ENCODE results near the gene PROCA1. TPM values are rescaled to one million over a fixed set of nuclear protein-coding genes. Genes with fewer than 3 reads are reported as not detected.

PROCA1 gene
- total and polyA plus RNA-seq, 2 of the 13 experiments (the other 11 are each of a cell fraction or from before 2014, with no cell fraction given) = 0.73 to 1.5 TPM

DNA sequence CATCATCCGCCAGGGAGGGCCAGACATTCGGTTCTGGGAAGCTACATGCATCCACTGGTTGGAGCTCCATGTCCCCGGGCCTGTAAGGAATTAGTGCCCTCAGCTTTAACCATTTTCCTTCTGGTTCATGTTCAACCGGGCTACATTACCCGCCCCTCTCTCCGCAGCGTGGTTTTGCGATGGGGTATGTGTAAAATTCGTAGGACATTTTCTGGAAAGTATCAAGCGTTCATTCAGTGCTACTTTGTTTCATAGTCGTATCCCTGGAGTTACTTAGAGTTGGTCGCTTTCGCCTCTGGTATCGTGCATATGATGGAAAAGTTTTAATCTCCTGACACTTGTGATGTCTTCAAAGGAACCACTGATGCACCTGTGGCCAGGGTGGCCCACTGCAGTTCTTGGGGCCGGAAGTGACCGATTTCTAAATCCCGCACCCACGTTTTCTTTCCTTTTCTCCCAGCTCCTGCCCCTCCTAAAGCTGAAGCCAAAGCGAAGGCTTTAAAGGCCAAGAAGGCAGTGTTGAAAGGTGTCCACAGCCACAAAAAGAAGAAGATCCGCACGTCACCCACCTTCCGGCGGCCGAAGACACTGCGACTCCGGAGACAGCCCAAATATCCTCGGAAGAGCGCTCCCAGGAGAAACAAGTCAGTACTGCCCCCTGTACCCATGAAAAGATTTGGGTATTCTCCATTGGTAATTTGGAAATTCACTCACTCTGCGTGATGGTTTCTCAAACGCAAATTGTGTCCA lies 8.7 kb upstream of the PROCA1 start (continued):
- TF ChIP-seq, protein P1, sequence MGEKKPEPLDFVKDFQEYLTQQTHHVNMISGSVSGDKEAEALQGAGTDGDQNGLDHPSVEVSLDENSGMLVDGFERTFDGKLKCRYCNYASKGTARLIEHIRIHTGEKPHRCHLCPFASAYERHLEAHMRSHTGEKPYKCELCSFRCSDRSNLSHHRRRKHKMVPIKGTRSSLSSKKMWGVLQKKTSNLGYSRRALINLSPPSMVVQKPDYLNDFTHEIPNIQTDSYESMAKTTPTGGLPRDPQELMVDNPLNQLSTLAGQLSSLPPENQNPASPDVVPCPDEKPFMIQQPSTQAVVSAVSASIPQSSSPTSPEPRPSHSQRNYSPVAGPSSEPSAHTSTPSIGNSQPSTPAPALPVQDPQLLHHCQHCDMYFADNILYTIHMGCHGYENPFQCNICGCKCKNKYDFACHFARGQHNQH (CRISPR knock-in tag; IDR thresholded peaks at IDR 0.05) = no peak; the same call in 1 of the 2 replicates
- peak; percentile 69; the same call in 1 of the 2 replicates for TF ChIP-seq ZNF737 (CRISPR knock-in tag; IDR thresholded peaks at IDR 0.05; ENCODE audit: borderline replicate concordance)
- TF ChIP-seq DNMT3B (CRISPR knock-in tag; conservative IDR thresholded peaks at IDR 0.05) = 0 out of 2 replicates have a peak, but pooled peaks have one; percentile 10
- no peak for TF ChIP-seq ZFP36L1 (CRISPR knock-in tag; IDR thresholded peaks at IDR 0.05)
- TF ChIP-seq, protein P2, sequence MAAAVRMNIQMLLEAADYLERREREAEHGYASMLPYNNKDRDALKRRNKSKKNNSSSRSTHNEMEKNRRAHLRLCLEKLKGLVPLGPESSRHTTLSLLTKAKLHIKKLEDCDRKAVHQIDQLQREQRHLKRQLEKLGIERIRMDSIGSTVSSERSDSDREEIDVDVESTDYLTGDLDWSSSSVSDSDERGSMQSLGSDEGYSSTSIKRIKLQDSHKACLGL (CRISPR knock-in tag; IDR thresholded peaks at IDR 0.05) = no peak
- 0 out of 2 replicates have a peak, but pooled peaks have one; percentile 0 for TF ChIP-seq YEATS4 (CRISPR knock-in tag; IDR thresholded peaks at IDR 0.05; ENCODE audit: borderline replicate concordance)
- TF ChIP-seq NFATC3 (CRISPR knock-in tag; IDR thresholded peaks at IDR 0.05) = no peak
- no peak; the same call in 1 of the 2 replicates for TF ChIP-seq HNF4A (CRISPR knock-in tag; IDR thresholded peaks at IDR 0.05)
- no peak for TF ChIP-seq RXRB (CRISPR knock-in tag; IDR thresholded peaks at IDR 0.05; ENCODE audit: borderline replicate concordance)
- TF ChIP-seq, protein P3, sequence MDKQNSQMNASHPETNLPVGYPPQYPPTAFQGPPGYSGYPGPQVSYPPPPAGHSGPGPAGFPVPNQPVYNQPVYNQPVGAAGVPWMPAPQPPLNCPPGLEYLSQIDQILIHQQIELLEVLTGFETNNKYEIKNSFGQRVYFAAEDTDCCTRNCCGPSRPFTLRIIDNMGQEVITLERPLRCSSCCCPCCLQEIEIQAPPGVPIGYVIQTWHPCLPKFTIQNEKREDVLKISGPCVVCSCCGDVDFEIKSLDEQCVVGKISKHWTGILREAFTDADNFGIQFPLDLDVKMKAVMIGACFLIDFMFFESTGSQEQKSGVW (CRISPR knock-in tag; IDR thresholded peaks at IDR 0.05; ENCODE audit: borderline replicate concordance) = no peak
- no peak for TF ChIP-seq POLR2AphosphoS2 (IDR thresholded peaks at IDR 0.05; ENCODE audit: low read depth, low read length)
- 0 out of 2 replicates have a peak, but pooled peaks have one; percentile 2 for TF ChIP-seq HOXA5 (CRISPR knock-in tag; IDR thresholded peaks at IDR 0.05)
- TF ChIP-seq, protein P4, sequence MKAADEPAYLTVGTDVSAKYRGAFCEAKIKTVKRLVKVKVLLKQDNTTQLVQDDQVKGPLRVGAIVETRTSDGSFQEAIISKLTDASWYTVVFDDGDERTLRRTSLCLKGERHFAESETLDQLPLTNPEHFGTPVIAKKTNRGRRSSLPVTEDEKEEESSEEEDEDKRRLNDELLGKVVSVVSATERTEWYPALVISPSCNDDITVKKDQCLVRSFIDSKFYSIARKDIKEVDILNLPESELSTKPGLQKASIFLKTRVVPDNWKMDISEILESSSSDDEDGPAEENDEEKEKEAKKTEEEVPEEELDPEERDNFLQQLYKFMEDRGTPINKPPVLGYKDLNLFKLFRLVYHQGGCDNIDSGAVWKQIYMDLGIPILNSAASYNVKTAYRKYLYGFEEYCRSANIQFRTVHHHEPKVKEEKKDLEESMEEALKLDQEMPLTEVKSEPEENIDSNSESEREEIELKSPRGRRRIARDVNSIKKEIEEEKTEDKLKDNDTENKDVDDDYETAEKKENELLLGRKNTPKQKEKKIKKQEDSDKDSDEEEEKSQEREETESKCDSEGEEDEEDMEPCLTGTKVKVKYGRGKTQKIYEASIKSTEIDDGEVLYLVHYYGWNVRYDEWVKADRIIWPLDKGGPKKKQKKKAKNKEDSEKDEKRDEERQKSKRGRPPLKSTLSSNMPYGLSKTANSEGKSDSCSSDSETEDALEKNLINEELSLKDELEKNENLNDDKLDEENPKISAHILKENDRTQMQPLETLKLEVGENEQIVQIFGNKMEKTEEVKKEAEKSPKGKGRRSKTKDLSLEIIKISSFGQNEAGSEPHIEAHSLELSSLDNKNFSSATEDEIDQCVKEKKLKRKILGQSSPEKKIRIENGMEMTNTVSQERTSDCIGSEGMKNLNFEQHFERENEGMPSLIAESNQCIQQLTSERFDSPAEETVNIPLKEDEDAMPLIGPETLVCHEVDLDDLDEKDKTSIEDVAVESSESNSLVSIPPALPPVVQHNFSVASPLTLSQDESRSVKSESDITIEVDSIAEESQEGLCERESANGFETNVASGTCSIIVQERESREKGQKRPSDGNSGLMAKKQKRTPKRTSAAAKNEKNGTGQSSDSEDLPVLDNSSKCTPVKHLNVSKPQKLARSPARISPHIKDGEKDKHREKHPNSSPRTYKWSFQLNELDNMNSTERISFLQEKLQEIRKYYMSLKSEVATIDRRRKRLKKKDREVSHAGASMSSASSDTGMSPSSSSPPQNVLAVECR (CRISPR knock-in tag; IDR thresholded peaks at IDR 0.05; ENCODE audit: borderline replicate concordance) = 0 out of 2 replicates have a peak, but pooled peaks have one; percentile 7
- no peak for TF ChIP-seq ZFP36 (IDR thresholded peaks at IDR 0.05; ENCODE audit: borderline replicate concordance, low read depth, low read length, partially characterized antibody)
- TF ChIP-seq XBP1 (CRISPR knock-in tag; IDR thresholded peaks at IDR 0.05) = no peak
- TF ChIP-seq, protein P5, sequence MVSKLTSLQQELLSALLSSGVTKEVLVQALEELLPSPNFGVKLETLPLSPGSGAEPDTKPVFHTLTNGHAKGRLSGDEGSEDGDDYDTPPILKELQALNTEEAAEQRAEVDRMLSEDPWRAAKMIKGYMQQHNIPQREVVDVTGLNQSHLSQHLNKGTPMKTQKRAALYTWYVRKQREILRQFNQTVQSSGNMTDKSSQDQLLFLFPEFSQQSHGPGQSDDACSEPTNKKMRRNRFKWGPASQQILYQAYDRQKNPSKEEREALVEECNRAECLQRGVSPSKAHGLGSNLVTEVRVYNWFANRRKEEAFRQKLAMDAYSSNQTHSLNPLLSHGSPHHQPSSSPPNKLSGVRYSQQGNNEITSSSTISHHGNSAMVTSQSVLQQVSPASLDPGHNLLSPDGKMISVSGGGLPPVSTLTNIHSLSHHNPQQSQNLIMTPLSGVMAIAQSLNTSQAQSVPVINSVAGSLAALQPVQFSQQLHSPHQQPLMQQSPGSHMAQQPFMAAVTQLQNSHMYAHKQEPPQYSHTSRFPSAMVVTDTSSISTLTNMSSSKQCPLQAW (CRISPR knock-in tag; IDR thresholded peaks at IDR 0.05) = 0 out of 2 replicates have a peak, but pooled peaks have one; percentile 4
- TF ChIP-seq SOX5 (CRISPR knock-in tag; IDR thresholded peaks at IDR 0.05; ENCODE audit: borderline replicate concordance) = no peak

All from HepG2 (cell line).